Activated CD8-positive, alpha-beta memory T cell treated with anti-CD3 and anti-CD28 coated beads, Interleukin-2, amount 50 U/mL, for 24 hours (primary cell): ENCODE data around the gene POLRMT.
A peak's percentile ranks its signal among the peaks of the same experiment; 100 is the strongest.
"Not testable (repeated sequence)": the region's sequence is repeated elsewhere in the genome, so short reads cannot be mapped to it uniquely, and the experiment has no call there.

Experiments
- DNase-seq: peaks from one replicate; pipeline ENCODE4 v3.0.0-alpha.2; 2020; ENCODE audit errors: extremely low read depth

Gene POLRMT

DNA sequence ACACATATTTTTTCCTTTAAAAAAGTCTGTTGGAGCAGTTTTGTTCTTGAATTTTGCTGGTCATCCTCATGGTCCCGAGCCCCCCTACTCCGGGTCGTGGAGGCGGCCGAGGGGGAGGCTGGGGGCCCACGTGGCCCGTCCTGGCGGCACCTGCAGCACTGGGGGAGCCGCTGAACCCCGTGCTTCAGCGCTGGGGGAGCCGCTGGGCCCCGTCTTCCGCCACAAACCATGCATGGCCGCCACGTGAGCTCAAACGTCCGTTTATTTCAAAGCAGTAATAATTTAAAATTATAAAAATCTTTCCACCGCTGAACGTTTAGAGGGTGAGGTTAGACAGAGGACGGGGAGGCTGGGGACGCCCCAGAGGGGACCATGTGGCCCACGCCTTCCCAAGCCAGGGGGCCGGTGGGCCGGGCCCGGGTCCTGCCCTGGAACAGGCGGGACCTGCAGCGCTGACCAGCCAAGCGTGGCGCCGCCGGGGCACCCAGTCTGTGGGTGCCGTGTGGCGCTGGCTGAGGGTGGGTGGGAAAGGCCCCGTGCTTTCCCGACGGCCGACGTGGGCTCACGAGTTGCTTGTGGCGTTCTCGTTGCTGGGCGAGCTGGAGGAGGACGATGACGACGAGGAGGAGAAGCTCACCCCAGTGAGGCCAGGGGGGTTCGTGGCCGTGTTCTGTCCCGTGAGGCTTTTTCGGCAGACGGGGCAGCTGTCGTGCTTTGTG, 14.4 kb upstream of the POLRMT start:
- DNase-seq: no peak

DNA sequence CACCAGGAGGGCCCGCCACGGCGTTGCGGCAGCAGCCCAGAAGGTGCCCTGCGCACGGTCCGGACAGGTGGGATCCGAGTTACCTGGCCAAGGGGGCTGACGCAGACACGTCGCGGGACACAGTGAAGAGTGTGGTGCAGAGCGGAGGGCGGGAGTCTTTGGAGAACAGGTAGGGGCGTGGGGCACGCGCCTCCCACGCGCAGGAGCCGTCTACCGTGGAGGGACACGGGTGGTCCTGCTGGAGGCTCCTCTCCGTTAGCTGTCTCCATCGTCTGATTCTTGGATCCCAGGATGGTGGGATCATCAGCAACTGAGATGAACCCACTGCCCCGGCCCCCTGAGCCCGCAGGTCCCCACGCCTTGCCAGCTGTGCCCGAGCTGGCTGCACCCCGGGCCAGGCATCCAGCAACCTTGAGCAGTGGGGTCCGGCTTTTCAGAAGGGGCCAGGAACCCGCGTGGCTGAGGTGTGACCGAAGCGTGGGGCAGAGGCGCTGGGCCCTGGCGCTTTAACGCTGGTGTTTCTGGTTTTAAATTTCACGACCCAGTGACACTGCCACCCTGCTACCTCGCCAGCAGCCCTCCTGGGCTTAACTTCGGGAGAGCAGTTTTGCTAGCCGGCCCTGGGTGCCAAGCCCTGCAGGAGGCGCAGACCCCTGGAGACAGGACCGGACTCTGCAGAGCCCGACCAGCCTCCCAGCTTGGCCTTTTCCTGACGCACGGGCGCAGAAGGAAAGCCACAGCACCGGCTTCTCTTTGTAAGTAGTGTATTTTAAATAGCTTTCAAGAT, 13.6 kb upstream of the POLRMT start:
- no peak for DNase-seq

DNA sequence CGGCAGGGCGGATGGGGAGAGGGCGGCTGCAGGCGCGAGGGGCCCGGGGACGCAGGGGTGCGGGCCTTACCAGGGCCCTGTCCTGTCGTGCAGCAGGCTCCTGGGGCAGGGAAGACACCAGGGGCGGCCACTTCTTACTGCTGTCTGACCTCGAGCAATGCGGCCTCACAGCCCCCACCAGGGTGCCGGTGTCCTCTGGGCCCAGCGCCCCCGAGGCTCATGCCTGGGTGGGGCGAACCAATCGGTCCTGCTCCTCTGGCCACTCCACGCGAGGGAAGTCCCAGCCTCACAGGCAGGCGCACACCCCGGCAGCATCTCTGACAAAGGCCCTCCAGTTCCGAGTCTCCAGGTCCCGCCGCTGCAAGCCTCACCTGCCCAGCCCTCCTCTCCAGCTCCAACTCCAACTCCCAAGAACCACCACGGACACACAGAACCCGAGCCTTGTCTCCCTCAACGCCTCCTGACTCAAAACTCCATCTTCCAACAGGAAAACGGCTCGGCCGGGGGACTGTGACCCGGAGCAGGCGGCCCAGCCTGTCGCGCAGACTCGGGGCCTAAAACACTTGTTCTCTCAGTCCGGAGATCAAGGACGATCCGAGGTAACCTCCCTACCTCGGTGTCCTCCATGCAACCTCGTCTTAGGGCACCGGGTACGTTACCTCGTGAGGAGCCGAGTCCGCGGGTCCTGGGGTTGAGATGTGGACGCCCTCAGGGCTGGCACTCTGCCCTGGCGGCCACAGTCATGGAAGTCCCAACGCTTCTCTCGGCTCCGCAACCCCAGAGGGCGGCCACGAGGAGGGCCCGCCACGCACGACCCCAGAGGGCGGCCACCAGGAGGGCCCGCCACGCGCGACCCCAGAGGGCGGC, 12.8 kb upstream of the POLRMT start:
- DNase-seq: no peak

DNA sequence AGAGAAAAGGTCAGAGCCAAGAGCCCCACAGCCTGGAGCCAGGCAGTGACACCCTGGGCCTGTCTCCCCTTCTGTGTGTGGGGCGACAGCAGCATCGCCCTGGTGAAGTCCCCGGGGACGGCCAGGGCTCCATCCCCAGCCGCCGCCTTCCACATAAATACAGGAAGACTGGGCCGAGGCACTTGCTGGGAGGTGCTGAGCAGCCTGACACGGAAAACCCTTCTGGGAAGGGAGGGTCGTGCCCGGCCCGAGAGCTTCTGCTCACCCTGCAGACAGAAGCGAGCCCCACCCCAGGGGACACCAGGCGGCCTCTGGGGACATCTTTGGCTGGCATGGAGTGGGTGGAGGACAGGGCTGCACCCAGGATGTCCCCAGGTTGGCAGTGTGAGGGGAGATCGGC, 11.5 kb upstream of the POLRMT start:
- DNase-seq: no peak

DNA sequence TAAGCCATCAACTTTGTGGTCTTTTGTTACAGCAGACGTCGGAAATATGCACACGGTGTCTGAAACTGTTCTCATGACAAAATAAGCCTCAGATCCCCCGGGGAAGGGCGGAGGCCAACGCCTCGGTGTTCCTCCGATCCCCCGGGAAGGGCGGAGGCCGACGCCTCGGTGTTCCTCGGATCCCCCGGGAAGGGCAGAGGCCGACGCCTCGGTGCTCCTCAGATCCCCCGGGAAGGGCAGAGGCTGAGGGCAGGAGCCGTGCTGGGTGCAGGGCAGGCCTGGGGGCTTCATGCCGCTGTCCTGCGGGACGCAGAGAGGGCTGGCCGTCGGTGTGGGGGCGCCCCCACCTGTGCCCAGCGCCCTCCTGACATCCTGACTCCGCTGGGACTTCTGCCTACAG, 11.0 kb upstream of the POLRMT start:
- no peak for DNase-seq

DNA sequence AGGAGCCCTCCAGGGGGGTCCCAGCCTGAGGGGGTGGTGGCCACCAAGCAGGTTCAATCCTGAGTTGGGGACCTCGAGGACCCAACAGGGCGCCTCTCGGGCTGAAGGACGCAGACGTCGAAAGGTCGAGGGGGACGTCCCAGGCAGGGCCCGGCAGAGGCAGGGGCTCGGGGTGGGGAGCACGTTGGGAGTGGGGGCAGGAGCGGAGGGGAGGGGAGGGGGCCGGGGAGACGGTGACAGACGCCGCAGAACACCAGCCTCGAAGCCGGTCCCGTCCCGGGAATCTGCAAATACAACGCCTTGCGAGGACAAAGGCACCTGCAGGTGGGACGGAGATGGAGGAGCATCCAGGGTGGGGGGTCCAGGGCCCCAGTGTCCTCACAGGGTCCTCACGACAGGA, 10.4 kb upstream of the POLRMT start:
- no peak for DNase-seq

DNA sequence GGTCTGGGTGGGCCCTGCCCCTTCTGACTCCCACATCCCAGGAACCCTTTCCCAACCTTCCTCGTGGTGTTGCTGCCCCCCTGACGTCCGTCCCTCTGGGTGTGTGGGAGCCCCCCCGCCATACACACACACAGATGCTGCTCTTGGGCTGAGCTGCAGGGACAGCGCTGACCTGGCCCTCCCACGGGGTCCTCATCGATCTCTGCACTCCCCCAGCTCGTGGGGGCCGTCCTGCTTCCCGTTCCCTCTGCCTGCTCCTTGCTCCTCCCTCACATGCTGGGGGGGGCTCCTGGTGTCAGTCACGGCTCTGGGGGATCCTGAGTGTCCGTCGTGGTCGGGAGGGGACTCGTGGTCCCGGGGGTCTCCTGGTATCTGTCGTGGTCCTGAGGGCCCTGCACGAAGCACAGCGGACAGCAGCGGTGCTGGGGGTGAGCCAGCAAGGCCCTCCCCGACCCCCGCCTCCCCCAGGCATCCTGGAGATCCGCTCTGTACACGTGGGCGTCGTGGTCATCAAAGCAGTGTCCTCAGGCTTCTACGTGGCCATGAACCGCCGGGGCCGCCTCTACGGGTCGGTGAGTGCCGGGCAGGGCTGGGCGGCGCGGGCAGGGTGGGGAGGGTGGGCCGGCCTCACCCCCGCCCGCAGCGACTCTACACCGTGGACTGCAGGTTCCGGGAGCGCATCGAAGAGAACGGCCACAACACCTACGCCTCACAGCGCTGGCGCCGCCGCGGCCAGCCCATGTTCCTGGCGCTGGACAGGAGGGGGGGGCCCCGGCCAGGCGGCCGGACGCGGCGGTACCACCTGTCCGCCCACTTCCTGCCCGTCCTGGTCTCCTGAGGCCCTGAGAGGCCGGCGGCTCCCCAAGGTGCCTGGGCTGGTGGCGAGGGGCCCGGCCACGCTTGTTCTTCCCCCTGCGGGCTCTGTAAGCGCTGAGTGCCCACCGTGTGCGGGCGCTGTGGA, 9.7 kb upstream of the POLRMT start:
- no peak for DNase-seq

DNA sequence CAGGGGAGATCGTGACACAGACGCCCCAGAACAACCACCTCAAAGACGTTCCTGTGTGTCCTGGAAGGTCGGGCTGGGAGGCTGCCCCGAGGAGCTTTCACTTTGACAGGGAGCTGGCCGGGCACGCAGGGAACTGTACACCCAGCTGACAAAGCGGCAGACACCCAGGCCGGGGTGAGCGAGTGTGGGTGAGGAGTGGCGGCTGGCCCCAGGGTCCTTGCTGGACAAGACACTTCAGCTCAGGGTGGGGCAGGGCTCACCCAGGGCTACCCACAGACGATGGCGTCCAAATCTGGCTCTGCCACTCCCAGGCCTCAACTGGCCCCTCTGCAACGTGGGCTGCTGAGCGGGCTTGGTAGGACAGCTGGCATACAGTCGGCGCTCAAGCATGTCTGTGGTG, 8.4 kb upstream of the POLRMT start:
- no peak for DNase-seq

DNA sequence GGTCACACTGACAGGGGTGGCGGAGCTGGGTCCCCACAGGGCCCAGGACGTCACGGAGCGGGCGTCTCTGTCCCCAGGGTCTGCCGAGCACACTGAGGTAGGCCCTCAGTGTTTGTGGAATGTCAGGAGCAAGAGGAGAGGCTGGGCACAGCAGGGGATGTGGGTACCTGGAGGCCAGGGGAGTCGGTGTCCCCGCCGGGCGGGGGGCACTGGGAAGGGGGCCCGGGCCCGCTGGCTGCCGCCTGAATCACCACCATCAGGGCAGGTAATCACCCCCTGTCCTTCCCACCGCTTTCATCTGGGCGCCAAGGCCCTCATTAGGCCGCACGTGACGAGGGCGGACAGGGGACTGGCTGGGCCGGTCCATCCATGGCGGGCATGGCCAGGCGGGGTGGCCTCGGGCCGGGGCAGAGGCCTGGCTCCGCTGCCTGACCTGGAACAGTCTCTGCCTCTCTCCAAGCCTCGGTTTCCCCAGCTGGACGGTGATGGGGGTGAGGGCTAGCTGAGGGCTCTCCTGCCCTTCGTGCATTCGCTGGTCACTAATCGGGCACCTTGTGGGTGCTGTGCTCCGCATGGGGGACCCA, 7.4 kb upstream of the POLRMT start:
- no peak for DNase-seq

DNA sequence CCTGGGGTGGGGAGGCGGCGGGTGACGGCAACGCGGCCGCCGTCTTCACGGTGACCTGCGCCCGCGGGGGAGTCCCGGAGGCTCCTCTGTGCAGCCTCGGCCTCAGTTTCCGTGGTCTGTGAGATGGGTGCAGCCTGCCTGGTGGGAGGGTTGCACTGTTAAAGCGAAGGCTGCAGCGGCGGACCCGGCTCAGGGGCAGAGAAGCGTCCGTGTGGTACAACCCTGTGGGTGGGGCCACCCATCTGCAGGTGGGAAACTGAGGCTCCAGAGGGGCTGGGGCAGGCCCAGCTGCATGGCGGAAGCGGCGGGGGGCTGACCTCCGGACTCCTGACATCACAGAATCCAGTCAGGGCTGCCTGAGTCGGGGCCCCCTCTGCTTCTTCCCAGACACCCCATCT, 6.8 kb upstream of the POLRMT start:
- DNase-seq: no peak

DNA sequence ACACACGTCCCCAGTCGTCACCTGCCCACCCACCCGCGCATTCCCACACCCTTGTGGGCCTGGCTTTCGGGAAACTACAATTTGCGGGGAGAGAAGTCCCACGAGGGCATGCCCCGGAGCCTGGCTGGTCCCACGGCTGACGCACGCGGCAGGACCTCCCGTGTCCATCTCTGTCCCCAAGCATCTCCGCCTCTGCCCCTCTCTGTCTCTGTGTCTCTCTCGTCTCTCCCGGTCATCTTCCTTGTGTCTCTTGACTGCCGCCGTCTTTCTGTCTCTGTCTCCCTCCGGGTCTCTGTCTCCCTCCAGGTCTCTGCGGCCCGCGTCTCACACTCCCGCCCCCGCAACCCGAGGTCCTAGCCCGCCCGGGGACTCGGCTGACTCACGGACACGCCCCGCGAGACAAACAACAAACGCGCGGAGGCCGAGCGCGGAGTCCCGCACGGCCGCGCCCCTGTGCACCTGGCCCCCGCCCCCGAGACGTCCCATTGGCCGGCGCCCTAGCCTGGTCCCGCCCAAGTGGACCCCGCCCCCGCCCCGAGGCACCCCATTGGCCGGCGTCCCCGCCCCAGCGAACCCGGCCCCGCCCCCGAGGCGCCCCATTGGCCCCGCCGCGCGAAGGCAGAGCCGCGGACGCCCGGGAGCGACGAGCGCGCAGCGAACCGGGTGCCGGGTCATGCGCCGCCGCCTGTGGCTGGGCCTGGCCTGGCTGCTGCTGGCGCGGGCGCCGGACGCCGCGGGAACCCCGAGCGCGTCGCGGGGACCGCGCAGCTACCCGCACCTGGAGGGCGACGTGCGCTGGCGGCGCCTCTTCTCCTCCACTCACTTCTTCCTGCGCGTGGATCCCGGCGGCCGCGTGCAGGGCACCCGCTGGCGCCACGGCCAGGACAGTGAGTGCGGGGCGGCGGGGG, 6.2 kb upstream of the POLRMT start, which contains the start of gene FGF22:
Gene FGF22 (plus strand): TSS at position 627 of the 908 bp plus-strand sequence. CDS start 47 bp downstream, at position 674.
- peak; percentile 77 for DNase-seq

DNA sequence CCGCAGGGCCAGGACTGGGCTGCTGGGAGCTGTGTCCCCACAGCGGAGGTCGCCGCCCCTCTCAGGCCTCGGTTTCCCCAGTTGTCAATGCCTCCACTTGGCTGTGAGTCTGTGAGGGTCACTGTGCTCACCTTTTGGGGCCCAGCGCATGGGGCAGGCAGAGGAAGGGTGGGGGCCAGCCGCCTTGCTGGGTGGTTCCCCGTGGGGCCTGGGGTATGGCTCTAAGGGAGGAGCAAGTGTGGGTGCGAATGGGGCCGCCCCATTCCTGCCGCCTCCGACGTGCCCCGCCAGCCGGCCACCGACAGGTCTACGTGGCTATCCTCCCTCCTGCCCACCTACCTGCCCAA, 5.5 kb upstream of the POLRMT start:
- DNase-seq: no peak

DNA sequence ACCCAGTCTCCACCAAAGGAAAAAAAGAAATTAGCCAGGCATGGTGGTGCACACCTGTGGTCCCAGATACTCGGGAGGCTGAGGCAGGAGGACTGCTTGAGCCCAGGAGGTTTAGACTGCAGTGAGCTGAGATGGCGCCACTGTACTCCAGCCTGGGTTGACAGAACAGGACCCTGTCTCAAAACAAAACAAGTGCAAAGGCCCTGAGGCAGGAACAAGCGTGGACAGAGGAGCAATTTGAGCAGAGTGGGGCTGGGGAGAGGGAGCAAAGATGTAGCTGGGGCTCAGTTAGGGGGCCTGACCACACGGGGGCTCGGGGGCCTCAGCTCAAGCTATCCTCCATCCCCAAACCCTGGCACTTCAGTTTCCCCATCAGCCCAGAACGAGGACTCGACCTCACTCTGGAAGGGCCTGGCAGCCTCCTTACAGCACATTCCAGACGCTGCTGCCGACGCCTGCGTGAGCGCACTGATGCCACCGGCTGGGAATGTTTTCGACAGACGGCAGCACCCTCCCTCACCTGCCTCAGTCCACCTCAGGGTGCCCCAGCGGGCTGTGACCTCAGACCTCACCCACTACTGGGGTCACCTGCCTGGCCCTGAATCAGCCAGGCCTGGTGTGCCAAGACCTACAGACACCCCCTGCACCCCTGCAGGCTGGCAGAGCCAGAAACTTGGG, 1.8 kb upstream of the POLRMT start:
- DNase-seq: no peak

DNA sequence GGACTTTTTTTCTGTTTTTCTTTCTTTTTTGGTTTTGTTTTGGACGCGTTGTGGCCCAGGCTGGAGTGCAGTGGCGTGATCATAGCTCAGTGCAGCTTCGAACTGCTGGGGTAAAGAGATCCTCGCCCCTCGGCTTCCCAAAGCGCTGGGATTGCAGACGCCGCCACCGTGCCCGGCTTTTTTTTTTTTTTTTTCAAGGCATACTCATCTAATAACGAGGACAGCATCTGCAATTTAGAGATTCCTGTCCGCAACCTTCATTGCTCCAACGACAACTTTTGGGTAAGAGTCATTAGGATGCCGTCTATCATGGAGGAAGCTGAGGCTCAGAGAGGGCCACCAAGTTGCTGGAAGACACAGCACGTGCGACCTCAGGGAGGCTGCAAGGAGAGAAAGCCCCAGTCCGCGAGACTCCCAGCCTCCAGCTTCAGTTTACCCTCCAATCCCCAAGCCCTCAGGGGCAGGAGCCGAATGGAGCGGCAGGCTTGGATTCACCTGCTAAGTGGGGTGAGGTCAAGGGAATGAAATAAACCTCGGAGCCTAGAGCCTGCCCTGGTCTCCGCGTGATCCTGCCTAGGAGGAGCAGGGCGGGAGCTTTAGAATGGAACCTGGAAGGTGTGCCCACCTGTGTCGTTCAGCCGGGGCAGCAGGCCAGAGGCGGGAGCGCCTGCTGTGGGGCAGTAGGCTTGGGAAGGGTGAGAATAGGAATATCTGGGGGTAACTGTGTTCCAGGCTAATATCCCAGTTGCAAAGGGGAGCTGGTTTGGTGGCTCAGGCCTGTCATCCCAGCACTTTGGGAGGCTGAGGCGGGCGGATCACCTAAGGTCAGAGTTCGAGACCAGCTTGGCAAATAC, 676 bp upstream of the POLRMT start:
- no peak for DNase-seq

DNA sequence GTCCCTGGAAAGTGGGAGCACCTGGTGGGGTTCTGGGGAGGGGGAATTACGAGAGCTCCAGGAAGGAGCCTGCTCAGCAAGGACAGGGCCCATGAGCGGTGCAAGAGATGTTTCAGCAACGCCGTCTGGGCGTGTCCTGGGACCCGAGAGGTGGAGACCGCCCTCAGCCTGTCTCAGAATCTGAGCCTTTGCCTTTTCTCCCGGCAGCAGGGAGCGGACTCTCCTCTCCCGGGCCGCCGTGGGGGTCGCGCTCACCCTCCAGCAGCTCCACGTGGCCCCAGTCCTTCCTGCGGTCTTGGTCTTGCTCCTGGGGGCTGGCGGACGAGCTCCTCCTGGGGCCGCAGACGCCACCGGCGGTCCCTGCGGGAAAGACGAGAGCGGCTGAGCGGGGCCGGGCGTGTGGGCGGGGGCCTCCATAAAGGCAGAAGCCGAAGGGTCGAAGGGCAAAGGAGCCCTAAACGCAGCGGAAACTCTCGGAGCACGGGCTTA, 714 bp downstream of the POLRMT start:
- no peak for DNase-seq

DNA sequence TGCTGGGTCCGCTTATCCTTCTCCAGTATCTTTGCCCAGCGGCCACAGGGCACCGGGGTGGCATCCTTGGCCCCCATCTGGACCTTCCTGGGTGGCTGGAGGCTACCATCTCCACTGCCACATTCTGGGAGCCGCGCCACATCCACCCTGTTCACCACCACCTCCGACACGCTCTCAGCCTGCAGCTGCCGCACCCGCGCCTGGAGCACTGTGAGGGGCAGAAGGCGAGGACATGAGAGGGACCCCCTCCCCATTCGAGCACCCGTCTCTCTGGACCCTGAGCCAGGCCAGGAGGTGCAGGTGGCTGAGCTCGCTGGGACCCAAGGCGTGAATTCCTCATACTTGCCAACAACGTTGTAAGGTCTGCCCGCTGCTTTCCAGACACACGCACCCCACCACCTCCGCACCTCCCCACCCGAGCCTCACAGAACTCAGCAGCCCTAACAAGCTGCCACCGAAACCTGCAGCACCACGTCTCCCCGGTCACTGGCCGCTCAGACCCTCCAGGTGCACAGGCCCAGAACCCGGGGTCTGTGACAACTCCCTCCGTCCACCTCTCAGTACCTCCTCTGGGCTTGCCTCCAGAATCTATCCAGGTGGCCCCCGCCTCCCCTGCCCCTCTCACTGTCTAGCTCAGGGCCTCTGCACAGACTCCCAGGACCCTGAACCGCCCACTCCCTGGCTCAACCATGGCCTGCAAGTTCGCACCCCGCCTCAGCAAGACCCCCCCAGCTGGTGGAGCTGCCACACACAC, 3.2 kb downstream of the POLRMT start:
- no peak for DNase-seq

DNA sequence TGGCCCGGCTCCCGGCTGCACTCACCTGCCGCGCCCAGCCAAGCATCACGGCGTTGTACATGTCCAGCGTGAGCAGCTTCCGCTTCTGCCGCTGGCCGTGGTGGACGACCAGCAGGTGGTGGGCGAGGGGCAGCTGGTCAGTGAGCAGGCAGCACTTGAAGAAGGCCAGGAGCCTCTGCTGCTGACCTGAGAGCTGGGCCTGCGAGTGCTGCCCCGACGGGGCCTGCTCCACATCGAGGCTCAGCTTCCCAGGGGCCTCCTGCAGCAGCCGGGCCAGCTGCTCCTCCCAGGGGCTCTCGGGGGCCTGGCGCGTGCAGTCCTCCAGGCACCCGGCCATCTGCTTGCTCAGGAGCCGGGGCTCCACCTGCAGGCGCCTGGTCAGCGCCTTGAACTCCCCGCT, 3.8 kb downstream of the POLRMT start:
- DNase-seq: not testable (repeated sequence)
